SW480 (cell line): ENCODE results near the gene SH3GL1.
"Not testable (repeated sequence)": the region's sequence is repeated elsewhere in the genome, so short reads cannot be mapped to it uniquely, and the experiment has no call there.

Experiments
- DNase-seq: peaks from one replicate; pipeline ENCODE4 v3.0.0-alpha.2; 2016; ENCODE audit warnings: low spot score

Gene SH3GL1

GRCh38 chr19:4342615-4343369 lies 57.6 kb downstream of the SH3GL1 start:
- peak; percentile 100 for DNase-seq

DNA sequence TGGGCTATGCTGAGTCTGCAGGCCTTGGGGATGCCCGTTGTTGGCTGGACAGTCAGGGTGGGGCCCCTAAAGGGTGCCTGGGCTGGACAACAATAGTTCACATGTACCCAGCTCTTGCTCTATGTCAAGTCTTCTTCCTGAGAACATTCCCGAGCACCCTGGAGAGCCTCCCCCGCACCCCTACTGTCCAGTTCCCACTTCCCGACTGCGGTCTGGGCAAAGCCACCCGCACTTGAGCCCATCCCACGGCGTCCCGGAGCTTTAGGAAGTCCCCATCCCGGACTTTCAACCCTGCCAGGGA lies 58.1 kb downstream of the SH3GL1 start:
- no peak for DNase-seq

DNA sequence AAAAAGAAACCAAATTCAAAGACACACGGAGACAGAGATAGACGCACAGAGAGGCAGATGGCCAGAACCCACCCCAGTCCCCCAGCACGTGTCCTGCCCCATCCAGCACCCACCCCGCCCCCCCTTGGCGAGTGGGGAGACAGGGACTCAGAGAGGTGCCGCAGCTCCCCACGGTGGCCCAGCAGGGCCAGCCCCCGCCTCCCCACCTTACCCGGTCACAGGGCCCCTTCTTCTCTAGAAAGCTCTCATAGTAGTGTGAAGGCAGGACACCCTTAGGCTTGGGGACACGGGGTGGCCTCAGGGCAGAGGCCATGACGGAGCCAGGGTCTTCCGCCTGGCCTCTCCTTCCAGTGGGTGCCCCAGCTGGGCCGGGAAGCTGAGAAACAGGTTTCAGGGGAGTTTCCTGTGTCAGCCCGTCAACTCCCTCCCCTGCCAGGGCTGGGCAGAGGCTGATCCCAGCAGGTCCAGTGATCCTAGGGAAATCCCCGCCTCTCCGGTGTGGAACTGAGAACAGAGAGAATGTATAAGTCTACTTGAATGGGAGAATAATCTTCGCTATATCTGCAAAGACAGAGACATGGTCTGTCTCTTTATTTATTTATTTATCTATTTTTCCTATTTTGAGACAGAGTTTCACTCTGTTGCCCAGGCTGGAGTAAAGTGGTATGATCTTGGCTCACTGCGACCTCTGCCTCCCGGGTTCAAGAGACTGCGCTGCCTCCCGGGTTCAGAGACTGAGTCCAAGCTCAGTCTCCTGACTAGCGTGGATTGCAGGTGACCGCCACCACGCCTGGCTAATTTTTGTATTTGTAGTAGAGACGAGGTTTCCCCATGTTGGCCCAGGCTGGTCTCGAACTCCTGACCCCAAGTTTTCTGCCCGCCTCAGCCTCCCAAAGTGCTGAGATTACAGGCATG lies 61.6 kb downstream of the SH3GL1 start, which contains the start of gene STAP2:
Gene STAP2, minus strand, starts transcription at position 387 of the 915 bp plus-strand sequence. Its CDS starts 74 bp downstream, at position 313.
- no peak for DNase-seq

- peak; percentile 36 for DNase-seq
Observed at GRCh38 chr19:4337906-4338440, 62.4 kb downstream of the SH3GL1 start.

- DNase-seq = no peak
Observed at GRCh38 chr19:4334929-4335570, 65.3 kb downstream of the SH3GL1 start.

- no peak for DNase-seq
Observed at GRCh38 chr19:4329858-4330257, 70.5 kb downstream of the SH3GL1 start.

- DNase-seq = not testable (repeated sequence)
Observed at GRCh38 chr19:4328991-4329681, 71.2 kb downstream of the SH3GL1 start.

DNA sequence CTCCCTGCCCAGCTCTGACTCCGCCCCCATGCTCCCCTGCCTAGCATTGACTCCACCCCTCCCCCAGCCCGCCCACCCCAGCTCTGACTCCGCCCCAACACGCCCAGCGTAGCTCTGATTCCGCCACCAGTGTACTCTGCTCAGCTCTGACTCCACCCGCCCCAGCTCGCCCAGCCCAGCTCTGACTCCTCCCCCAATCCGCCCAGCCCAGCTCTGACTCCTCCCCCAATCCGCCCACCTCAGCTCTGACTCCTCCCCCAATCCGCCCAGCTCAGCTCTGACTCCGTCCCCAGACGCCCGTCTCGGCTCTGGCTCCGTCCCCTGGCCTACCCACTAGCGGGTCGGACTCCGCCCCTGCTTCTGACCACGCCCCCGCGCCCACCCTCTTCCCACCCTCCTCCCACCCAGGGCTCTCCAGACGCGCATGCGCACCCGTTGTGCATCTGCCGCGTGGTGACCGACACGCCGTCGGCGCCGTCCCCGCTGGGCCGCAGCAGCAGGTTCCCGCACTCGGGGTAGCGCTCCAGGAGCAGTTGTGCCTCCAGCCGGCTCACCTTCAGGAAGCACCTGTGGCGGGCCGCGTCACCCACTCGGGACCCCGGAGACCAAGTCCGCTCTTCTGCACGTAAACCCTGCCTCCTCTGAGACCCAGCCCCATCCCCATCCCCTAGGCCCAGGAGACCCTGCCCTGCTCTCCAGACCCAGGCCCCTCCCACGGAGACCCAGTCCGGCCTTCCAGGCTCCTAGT lies 71.9 kb downstream of the SH3GL1 start:
- no peak for DNase-seq

- no peak for DNase-seq
Observed at GRCh38 chr19:4327877-4328242, 72.5 kb downstream of the SH3GL1 start.

DNA sequence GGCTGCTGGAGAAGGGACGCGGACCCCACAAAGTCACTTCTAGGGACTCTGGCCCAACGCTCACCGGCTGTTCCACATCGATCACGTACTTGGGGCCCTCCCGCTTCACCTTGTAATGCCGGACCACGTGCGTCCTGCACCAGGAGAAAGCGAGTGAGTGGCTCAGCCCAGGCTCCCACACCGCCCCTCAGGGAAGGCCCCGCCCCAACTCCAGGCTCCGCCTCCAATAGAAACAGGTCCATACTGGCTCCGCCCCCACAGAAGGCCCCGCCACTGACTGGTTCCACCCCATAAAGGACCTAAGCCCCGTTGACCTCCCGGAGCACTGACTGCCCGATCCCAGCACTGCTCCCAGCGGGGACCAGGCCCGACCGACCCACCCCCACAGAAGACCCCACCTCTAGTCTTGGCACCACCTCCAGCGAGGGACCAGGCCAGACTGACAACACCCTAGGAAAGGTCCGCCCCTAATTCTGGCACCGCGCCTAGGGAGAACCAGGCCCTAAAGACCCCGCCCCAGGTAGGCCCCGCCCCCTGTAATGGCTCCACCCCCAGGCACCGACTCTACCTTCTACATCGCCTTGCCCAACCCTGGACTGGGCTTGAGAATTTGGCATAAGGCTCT lies 73.0 kb downstream of the SH3GL1 start:
- no peak for DNase-seq

DNA sequence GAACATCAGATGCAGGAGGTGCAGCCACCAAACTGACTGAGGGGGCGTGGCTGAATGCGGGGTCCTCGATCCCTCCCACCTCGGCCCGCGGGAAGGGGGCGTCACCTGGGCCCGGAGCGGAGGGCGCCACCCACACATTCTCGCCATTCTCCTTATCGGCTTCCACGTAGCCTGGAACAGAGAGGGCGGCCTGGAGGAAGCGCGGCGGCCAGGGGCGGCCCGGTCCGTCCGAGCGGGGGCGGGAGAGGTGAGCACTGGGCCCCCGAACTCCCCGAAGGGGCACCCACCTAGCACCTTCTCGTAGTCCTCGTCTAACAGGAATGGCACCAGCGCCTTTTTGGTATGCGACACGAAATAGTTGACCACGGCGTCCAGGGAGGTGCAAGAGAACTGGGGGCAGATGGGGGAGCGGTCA lies 73.5 kb downstream of the SH3GL1 start:
- no peak for DNase-seq

DNA sequence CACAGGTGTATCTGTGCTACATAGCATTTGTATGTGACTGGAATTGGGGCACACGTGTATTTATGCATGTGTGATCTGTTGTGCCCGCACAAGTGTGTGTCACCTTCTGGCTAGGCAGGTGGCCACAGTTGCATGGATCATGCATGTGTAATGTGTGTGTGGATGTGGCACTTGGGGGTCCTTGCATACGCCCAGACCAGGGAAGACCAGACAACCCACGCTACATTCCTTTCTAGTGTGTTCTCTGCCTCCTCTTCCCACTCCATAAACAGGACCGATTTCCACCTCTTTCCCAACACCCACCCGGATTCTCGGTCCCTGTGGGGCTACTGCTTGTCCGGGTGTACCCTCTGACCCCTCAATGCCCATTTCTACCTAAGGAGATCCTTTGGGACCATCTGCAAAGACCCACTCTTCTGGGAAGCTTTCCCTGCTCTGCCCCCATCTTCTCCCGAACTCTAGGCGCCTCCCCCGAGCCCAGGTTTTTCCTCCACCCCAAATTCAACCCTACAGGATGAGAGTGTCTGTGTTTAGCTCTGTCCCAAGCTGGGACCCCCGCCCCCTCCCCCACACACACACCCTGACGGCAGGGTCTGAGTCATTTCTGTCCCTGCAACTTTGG lies 74.0 kb downstream of the SH3GL1 start:
- no peak for DNase-seq

DNA sequence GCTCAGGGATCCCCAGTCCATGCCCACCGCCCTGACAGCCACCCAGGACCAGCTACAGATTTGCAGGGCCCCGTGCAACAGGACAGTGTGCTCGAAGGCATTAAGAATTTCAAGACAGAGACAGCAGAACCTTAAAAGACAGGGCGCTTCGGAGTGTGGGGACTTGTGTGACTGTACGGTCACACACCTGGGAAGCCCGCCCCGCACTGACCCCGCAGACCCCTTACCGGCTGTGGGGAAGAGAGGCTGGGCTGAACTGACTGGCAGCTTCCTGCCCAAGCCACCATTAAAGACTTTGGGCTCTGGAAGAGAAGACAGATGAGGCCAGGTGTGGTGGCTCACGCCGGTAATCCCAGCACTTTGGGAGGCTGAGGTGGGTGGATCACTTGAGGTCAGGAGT lies 76.1 kb downstream of the SH3GL1 start:
- no peak for DNase-seq

DNA sequence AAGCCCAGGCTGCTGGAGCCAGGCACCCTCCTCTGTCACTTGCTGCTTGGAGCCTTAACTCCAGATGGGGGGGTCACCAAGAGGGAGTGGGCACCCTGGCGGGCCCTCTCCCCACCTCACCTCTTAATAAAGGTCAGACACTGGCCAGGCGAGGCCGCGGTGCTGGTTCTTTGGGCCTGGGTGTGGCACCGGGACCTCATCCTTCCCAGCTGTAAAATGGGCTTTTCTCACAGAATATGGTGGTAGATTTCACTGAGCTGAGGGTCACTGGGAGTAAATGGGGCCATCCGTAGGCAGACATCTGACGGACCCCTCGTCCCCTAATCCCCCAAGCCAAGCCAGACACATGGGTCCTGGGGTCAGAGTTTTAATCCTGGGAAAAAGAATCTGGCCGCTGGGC lies 76.7 kb downstream of the SH3GL1 start:
- DNase-seq = no peak

DNA sequence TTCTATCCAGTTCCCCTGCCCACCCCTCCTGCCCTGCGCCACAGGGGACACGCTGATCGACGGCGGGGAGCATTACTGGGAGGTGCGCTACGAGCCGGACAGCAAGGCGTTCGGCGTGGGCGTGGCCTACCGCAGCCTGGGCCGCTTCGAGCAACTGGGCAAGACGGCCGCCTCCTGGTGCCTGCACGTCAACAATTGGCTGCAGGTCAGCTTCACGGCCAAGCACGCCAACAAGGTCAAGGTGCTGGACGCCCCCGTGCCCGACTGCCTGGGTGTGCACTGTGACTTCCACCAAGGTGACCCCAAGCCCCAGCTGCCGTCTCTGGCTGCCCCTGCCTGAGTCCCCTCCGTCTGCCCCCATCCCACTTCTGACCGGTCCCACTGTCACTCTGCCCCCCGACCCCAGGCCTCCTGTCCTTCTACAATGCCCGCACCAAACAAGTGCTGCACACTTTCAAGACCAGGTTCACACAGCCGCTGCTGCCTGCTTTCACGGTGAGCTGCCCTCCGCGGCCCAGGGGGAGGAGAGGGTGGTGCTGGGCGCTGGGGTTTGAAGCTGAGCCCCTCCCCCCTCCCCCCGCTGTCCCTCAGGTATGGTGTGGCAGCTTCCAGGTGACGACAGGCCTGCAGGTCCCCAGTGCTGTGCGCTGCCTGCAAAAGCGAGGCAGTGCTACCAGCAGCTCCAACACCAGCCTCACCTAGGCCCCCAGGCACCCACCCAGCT lies 77.2 kb downstream of the SH3GL1 start:
- DNase-seq = no peak

- no peak for DNase-seq
Observed at GRCh38 chr19:4320419-4320818, 79.9 kb downstream of the SH3GL1 start.

DNA sequence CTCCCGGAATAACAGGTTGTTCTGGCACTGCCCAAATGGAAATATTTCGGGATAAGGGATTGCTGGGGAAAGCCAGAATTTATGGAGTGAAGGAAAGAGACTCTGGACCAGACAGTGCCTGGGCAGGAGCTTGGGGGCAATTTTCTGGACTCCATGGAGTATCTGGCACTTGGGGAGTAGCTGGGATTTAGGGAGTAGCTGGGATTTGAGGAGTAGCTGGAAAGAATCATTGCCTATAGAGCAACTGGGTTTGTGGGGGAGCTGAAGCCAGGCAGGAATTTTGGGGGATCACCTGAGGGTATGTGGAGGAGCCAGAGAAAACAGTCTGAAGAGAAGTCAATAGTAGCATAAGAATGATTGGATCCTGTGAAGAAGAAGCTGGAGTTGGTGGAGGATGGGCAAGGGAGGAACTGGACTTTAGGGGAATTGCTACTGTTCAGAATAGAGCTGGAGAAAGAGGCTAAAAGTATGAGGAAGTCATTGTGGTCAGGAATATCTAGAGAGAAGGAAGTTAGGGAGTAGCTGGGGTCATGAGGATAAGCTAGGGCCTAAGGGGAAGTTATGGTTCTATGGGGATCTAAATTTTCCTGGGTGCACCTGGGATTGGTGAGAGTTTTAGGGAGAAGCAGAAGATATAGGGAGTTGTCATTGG lies 81.2 kb downstream of the SH3GL1 start:
- no peak for DNase-seq

GRCh38 chr19:4318460-4318859 lies 81.9 kb downstream of the SH3GL1 start:
- DNase-seq = no peak

DNA sequence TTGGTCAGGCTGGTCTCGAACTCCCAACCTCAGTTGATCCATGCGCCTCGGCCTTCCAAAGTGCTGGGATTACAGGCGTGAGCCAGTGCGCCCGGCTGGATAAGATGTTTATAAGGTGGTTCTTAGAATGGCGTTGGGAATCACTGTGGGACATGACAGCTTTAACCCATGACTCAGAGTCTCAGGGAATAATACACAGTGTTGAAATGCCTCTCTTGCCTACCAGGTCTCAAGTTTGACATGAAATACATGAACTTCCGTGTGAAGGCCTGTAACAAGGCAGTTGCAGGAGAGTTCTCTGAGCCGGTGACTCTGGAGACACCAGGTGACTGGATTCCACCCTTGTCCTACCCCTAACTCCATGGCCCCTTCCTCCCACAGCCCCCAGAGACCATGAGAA lies 83.4 kb downstream of the SH3GL1 start:
- DNase-seq = no peak
